GM18511 (cell line): ENCODE results near the gene USH1C.

Source experiments
- ATAC-seq: cut with Tn5 transposase; IDR thresholded peaks from one replicate; pipeline ENCODE4 v1.9.1; 2021; ENCODE audit warnings: mild to moderate bottlenecking, moderate library complexity; ENCODE audit not compliant: unreplicated experiment

Gene USH1C

GRCh38 chr11:17528906-17529843, 15.0 kb downstream of the USH1C start:
- ATAC-seq, result no peak

GRCh38 chr11:17528181-17528691, 16.0 kb downstream of the USH1C start:
- peak; percentile 80 for ATAC-seq

GRCh38 chr11:17527628-17527995, 16.6 kb downstream of the USH1C start:
- no peak for ATAC-seq

- no peak for ATAC-seq
These were observed 17.1 kb downstream of the USH1C start for GRCh38 chr11:17526931-17527627.

- ATAC-seq, result no peak
These were observed 17.9 kb downstream of the USH1C start for GRCh38 chr11:17526326-17526725.

- ATAC-seq, result no peak
These were observed 18.6 kb downstream of the USH1C start for GRCh38 chr11:17525570-17525969.

- no peak for ATAC-seq
These were observed 20.0 kb downstream of the USH1C start for GRCh38 chr11:17524221-17524620.

- ATAC-seq, result no peak
These were observed 21.6 kb downstream of the USH1C start for GRCh38 chr11:17522655-17523054.

GRCh38 chr11:17521106-17521900, 22.9 kb downstream of the USH1C start:
- no peak for ATAC-seq

- no peak for ATAC-seq
These were observed 24.9 kb downstream of the USH1C start for GRCh38 chr11:17519061-17519885.

GRCh38 chr11:17518366-17518765, 25.9 kb downstream of the USH1C start:
- ATAC-seq, result no peak

GRCh38 chr11:17517186-17517585, 27.0 kb downstream of the USH1C start:
- no peak for ATAC-seq

- ATAC-seq, result no peak
These were observed 27.6 kb downstream of the USH1C start for GRCh38 chr11:17516551-17517150.

- no peak for ATAC-seq
These were observed 28.6 kb downstream of the USH1C start for GRCh38 chr11:17515443-17516176.

GRCh38 chr11:17514476-17514875, 29.7 kb downstream of the USH1C start:
- ATAC-seq, result no peak

GRCh38 chr11:17513853-17514252, 30.4 kb downstream of the USH1C start:
- no peak for ATAC-seq

GRCh38 chr11:17512101-17512500, 32.1 kb downstream of the USH1C start:
- ATAC-seq, result no peak

GRCh38 chr11:17511571-17511970, 32.6 kb downstream of the USH1C start:
- no peak for ATAC-seq
